ENCODE results near the gene NACA2. TPM values are rescaled to one million over a fixed set of nuclear protein-coding genes. Genes with fewer than 3 reads are reported as not detected.

NACA2 gene
- total RNA-seq, result not detected in 2 replicates

GRCh38 chr17:61591018-61591417 lies at the start of gene NACA2:
Gene NACA2 (minus strand): TSS chr17:61591219. CDS start chr17:61591180, 39 bp downstream.

Other genes starting within 250 kb of the NACA2 start
- 106 and 134 TPM in 2 replicates for gene TBX2, start 191.4 kb downstream of the NACA2 start, total RNA-seq
- 5.1 and 6.8 TPM in 2 replicates for gene TBX4, start 138.8 kb downstream of the NACA2 start, total RNA-seq

Data from smooth muscle cell of trachea (primary cell).